GM21390 (cell line): ENCODE results near the gene HLA-DOA.

ENCODE experiments used
- ATAC-seq: cut with Tn5 transposase; IDR thresholded peaks from one replicate; pipeline ENCODE4 v1.9.1; 2021; ENCODE audit not compliant: unreplicated experiment

The HLA-DOA gene

DNA sequence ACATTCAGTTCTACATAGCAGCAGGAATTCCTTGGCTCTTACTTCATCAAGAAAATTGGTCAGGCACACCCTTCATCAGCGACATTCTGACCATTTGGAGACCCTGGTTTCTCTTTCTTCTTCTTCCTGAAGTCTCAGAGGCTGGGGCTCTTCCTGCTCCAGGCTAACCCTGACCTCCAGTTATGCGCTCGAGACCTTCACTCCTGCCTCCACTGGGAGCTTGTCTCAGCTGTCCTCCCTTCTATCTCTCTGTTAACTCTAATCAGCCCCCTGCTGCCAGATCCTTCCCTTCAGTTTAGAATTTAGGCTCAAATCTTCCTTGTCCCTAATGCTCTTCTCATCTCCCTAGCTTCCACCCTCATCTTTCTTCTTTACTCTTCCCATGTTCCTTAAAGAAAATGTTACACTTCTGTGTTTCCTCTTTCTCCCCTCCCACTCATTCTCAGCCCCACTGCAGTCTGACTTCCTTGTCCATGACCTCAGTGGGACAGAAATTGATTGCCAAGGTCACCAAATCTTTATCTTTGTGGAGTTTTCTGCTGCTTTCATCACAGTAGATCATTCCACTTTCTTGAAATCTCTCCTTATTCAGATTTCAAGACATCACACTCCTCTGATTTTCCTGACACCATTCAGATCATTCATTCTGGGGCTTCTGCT lies 8.4 kb upstream of the HLA-DOA start:
- ATAC-seq, result no peak

DNA sequence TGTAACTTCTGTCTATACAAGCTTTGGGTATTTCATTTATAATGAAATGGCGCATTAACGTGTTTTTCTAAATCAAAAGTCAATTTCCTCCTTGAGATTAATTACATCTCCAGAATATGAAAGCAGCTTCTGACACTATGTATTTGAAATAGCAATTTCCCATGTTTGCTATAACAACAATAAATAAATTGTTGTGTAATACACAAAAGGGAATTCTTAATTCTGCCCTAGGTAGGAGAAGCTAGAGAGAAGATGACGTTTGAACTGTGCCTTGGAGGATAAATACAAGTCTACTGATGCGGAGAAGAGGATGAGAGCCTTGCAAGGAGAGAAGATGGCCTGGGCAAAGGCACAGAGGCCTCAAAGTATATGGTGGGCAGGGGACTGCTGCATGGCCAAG lies 7.6 kb upstream of the HLA-DOA start:
- no peak for ATAC-seq

DNA sequence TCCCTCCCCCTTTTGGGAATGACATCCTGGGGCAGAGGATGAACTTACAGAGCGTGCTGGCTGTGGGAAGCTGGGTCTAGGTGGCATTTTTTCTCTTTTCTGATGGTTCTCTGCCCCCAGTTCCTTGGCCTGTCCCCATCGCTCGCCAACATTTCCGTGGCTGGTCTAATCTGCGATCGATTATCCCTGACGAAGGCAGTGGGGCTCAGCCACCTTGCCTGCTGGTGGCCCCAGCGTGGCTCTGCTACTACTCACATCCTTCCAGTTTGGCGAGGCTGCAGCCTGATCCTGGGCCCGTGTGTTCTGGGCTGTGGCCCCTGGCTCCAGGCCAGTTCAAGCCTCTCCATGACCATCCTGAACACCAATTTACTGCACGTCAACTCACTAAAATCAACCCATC lies 6.4 kb upstream of the HLA-DOA start:
- ATAC-seq, result no peak

DNA sequence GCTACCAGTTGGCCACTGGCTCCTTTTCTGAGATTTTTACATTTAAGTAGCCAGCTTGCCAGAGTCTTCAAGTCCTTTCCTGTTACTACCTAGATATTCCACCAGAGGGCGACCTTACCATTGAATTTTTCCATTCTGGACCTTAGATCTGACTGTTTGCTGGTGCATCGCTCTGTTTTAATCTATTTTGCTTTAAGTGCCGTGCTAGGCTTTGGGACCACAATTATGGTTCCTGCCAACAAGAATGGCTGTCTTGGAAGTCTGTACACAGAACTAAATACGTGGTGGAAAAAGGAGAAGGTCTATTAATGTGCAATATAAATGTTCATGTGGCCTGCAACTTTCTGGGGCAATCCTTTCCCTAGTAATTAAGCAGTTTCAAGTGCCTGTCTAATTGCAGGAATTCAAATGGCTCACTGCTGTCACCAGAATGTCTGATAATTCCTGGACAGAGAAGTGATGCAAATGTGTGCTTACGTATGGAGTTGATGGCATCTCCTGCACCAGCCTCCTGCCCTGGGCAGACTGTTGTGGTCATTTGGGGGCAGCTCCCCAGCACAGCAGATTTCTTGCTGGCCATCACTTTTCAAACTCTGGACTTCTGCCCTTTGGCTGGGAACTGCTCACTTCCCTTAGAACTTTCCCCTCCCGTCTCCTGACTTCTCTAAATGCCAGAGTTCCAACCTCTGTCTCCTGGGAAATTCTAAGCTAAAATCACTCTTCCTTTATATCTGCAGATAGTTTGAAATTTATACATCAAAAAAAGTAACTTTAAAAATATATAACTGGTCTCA lies 5.6 kb upstream of the HLA-DOA start:
- no peak for ATAC-seq

DNA sequence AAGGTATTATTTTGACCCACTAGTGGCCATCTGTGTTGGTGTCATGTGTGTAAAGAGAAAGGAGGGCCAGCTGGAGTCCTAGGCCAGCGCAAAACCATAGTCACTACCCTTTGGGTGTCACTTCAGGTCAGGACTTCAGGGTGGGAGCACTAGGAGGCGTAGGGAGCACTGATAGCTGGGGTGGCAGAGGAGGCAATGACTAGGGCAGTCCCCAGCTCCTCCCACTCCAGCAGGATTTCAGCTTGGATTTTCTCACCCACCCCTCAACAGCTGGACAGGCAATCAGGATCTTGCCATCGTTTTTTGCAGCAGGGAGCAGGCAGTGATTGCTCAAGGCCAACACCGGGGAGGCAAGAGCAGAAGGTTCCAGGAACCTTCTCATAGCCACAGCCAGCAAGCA lies 4.2 kb upstream of the HLA-DOA start:
- ATAC-seq, result no peak

DNA sequence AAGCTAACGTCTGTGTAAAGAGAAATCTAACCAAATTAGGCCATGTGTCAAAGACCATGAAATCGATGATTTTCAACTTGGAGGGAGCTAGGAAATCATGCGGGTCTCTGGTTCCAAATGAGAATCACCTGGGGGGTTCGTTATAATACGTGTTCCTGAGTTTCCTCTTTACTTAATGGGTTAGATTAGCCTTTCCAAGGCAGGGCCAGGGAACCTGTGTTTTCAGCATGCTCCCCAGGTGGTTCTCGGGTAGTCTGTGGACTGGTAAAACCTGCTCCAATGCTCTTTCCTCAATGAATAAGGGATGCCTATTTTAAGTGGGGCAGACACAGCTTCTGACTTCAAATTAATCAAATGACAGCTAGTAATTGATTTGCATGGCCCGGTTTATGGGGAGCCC lies 965 bp upstream of the HLA-DOA start:
- ATAC-seq, result no peak

DNA sequence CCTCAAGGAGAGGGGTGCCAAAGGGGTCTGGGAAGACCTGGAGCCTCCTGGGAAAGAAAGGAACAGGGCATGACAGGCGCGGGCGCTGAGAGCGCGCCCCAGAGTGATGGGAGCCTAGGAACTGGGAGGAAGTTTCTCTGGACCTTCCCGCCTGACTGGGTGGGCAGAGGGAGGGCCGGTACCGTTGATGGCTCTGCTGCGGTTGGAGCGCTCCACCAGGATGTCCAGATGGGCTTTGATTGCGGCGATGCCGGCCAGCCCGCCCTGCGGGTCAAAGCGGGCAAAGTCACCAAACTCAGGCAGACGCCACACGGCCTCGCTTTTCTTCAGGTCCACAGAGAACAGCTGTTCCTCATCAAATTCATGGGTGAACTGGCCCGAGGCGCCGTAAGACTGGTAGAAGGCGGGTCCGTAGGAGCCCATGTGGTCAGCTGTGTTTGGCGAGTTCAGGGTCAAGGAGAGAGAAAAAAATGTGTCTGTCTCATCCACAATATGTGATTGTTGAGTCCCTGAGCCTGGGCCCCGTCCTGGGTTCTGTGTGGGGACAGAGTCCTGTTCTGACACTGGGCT lies 1.5 kb downstream of the HLA-DOA start:
- ATAC-seq, result no peak

DNA sequence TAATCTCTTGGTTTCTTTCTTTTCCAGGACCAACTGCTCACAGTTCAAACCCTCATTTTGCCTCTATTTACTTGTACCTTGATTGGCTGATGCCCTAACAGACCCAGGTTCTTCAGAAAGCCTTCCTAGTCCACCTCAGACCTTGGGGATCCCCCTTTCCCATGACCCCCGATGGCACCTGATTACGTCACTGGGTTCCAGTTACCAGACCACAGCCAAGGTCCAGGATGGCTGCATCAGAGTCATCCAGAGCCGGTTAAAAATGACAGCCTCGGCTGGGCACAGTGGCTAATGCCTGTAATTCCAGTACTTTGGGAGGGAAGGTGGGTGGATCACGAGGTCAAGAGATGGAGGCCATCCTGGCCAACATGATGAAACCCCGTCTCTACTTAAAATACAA lies 4.5 kb downstream of the HLA-DOA start:
- ATAC-seq, result no peak

DNA sequence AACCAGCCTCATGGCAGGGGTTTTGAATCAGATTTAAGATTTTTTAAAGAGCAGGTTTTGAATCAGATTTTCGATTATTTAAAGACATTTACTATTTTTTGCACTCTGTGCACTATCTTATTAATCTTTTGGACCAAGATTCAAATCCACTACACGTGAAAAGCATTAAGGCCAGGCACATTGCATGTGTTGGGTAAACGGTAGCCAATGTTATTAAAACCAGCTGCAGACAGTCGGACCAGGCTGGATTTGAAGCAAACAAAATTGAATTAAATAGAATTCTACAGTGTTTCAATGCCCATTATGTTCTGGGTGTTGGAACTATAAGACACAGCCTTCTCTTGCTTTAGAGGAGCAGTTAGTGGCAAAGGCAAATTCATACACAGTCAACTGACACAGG lies 7.7 kb downstream of the HLA-DOA start:
- ATAC-seq, result no peak

DNA sequence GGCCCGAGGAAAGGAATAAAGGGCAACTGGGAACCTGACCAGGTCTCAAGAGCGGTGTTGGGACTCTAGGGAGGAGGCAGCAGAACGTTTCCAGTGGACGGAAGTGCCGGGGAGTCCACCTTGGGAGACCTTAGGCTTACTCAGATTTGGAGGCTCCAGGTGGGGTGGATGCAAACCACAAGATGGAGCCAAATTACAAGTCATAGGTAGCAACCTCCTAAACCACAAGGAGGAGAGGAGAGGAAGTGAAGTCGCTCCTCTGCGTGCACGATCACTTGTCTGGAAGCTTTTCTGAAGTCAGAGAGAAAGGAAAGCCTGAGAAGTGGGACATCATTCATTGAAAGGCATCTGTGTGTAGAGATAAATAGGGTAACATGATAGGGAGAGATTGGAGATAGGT lies 9.3 kb downstream of the HLA-DOA start:
- ATAC-seq, result no peak

DNA sequence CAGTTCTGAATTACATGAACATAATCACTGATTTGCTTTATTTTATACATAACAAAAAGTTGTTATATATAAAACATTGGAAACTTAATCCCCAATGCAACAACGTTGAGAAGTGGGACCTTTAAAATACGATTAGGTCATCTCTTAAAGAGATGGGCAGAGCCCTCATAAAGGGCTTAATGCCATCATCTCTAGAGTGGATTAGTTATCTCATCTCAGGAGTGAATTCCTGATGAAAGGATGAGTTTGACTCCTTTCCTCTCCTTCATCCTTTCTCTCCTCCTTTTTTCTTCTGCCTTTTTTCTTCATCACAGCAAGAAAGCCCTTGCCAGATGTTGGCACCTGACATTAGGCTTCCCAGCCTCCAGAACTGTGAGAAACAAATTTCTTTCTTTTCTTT lies 13.9 kb downstream of the HLA-DOA start:
- no peak for ATAC-seq

DNA sequence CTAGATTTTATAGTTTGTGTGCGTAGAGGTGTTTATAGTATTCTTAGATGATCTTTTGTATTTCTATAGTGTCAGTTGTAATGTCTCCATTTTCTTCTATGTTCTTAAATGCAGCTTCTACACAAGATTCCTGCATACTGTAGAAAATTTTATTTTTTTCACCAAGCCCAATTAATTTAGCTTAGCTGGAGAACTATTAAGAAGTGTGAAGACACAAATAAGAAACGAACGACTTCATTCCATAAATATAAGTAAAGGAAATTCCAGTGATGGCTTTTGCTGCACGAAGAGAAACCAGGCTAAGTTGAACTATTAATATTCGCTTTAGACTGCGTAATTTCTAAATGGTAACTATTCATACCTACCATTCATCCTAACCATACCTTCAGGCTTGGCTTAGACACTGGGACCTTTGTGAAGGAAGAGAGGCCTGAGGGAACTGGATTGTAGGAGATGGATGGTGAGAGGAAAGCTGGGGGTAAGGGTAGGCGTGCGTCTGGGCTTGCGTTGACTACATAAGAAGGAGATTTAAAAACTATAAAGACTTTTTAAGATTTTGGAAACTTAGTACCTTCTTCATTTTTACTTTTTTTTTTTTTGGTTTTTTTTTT lies 15.9 kb downstream of the HLA-DOA start:
- no peak for ATAC-seq

DNA sequence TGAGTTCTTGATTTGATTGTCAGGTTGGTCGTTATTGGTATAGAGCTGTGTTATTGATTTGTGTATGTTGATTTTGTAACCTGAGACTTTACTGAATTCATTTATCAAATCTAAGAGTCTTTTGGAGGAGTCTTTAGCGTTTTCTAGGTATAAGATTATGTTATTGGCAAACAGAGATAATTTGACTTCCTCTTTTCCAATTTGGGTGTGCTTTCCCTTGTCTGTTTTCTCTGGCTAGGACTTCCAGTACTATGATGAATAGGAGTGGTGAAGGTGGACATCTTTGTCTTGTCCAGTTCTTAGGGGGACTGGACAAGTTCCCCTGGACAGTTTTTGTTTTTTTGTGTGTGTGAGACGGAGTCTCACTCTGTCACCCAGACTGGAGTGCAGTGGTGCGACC lies 17.4 kb downstream of the HLA-DOA start:
- ATAC-seq, result no peak

DNA sequence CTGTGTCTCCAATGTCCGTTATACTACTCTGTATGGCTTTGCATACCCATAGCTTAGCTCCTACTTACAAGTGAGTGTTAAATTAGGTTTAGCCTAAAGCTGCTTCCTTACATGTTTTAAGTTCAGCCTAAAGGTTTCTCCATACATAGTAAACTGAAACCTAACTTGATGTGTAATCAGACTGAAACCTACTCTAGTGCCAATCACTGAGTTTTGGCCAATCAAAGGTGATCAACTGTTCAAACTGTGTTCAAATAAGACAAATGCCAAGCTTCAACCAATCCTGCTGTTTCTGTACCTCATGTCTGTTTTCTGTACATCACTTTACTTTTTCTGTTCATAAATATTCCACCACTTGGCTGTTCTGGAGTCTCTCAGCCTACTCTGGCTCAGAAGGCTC lies 20.0 kb downstream of the HLA-DOA start:
- ATAC-seq, result no peak

DNA sequence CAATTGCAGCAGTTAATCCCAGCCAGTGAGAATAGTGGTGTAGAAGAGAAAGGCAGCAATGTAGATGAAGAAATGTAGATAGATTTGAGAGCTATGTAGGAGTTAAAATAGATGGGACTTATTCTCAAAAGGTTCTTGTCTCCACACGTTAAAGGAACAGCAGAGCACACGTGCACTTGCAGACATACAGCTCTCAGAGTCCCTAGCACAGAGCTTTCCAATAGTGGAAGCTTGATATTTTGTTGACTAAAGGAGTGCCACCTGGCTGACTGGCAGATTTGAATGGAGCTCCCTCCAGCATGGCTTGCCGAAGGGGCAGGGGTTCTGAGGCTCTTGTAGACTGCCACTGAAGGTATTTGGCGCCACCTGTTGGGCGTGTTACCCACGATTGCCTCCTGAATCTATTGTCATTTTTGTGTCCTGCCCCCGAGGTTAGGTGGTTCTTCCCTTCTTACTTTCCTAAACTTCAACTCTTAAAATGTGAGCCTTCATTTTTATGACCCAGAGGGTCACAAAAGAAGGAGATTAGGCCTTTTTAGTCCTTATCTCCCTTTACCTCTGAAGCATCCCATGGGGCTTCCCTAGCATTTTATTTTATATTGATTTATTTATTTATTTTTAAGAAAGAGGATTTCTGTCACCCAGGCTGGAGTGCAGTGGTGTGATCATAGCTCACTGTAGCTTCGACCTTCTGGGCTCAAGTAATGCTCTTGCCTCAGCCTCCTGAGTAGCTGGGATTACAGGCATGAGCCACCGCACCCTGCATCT lies 24.6 kb downstream of the HLA-DOA start:
- no peak for ATAC-seq

DNA sequence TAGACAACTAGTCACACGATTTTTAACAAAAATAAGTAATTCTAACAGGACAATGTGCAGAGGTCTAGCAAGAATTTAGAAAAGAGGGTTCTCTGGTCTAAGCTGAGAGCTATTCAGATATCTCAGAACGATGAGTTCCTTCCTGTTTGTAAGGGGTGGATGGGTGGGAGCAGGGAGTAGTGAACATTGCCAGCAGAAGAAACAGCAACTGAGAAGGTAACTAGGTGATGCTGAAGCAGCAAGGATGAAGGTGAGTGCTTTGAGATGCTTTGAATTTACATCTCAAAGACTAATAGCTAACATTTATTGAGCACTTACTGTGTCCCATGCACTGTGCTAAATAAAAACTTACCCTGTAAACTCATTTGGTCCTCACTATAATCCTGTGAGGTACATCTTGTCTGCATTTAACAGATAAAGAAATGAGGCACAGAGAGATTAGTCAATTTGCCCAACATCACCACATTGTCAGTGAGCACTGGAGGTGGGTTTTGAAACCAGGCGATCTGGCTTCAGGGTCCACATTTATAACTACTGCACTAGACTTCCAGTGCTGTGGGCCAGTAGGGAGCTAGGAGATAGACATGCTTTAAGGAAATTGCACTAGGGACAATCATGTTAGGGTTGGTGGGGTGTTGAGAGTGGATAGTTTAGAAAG lies 25.3 kb downstream of the HLA-DOA start:
- no peak for ATAC-seq

DNA sequence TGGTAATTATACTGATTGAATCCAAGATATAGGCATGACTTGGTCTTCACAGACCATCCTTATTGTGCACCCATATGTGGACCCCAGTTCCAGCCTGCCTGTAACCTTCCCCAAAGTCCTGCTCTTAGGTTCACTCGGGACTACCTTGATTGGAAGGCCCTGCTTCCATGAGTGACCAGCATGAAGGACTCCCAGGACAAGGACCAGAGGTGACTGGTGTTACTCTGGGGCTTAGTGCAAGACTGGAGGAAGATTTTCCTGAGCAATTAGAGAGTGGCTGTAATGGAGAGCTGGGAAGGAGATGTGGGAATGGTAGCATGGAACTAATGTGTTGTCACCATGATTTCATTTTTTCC lies 25.9 kb downstream of the HLA-DOA start:
- no peak for ATAC-seq

DNA sequence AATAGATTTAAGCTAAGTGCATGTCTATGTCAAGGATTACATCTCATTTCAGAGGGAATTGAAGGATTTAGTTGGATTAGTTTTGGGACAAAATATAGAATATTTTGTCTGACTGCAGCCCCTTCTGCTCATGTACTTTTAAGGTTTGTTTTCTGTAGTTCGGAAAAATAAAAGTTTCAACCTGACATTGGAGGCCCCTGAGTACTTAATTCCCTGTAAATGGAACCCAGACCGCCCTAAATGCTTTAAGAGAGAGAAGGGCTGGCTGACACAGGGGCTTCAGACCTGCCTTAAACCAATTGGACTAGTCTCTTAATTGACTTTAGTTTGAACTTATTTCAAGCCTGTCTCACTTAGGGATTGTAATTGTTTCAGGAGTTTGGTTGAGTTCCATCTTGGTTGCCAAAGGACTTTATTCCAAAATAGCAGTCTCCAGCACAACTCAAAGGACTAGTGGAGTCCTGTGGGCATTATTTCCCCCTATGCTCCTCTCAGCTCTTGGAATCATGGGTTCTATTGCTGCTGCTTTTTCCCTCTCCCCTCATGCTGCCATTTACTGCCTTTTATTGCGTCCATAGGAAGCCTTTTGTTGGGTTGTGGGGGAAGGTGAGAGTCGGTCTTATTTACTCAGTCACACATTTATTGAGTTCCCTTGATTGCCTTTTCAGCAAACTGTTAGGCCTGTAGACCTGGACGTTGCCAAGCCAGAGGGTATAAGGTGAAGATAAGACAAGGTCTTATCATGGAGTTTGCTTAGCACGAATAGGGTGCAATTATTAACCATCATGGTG lies 26.5 kb downstream of the HLA-DOA start:
- no peak for ATAC-seq

DNA sequence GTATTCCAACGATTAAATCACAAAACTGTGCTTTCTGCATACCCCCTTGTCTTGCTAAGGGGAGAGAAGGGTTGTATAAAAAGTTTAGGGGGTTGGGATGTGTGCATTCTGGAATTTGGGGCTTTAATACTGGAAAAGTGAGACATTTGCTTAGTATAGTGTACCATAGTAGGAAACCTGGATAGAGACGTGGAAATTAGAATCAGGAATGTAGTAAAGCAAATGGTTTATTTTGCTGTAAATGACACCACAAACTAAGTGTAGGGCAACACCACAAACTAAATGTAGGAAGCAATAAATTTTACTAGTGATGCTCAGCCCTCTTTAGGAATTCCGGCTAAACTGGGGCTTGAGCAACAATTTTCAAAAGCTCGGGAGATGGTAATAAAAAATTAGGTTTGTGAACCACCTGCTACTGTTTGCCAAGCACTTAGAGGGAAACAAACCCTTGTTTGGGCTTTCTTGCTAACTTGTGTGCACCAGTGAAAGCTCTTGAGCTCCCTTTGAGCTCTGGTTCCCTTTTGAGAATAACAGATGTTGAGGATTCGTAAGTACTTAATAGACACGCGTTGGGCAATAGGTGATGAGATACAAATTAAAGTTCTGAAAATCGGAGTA lies 27.2 kb downstream of the HLA-DOA start:
- no peak for ATAC-seq
